Skin of body (tissue), 2 donors: ENCODE measurements around the gene ACOT13. TPM values are rescaled to one million over a fixed set of nuclear protein-coding genes. Genes with fewer than 3 reads are reported as not detected.
A peak's percentile ranks its signal among the peaks of the same experiment; 100 is the strongest.
"Not testable (repeated sequence)": the region's sequence is repeated elsewhere in the genome, so short reads cannot be mapped to it uniquely, and the experiment has no call there.

Experiments
- DNase-seq: peaks from one replicate; lab custom pipeline; 2025; lab: John Stamatoyannopoulos, UW
- total RNA-seq: library from RNA; depleted of rRNA; stranded (reverse); fragments of >200 nt; gene quantifications from one replicate; pipeline ENCODE4 v1.2.3, GENCODE V29; 2014

ACOT13 gene
- total RNA-seq, result 4.3 TPM

DNA sequence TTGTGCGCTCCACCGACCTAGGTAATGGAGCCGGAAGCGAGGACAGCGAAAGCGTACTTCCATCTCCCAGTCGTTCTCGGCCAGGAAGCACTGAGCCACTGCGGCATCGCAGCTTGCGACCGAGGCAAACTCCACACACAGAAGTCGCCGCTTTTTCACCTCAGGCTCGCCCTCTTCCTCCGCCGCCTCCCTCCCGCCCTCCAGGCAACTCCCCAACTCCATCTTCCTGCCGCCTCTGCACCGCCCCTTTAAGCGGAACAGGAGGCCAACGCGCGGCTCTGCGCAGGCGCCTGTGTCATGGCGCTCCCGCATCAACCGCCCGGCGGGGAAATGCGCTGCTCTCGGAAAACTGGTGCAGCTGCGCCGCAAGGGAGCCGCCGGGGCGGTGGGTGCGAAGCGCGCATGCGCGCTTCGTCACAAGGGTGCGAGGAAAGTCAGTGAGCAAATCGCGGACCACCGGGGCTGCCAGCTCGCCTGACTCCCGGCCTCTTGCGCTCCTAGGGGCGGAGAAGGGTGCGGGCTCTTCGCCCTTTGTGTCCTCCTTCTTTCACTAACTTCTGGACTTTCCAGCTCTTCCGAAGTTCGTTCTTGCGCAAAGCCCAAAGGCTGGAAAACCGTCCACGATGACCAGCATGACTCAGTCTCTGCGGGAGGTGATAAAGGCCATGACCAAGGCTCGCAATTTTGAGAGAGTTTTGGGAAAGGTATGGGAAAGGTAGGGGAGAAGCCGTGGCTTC is at the start of gene ACOT13, which contains the start of gene TDP2:
TSS of gene ACOT13 (plus strand) at position 437 of the 737 bp plus-strand sequence. CDS start at position 624, 187 bp downstream.
TSS of gene TDP2 (minus strand) at position 259 of the 737 bp plus-strand sequence. CDS start at position 222, 37 bp downstream.
- peak; percentile 99 for DNase-seq

DNA sequence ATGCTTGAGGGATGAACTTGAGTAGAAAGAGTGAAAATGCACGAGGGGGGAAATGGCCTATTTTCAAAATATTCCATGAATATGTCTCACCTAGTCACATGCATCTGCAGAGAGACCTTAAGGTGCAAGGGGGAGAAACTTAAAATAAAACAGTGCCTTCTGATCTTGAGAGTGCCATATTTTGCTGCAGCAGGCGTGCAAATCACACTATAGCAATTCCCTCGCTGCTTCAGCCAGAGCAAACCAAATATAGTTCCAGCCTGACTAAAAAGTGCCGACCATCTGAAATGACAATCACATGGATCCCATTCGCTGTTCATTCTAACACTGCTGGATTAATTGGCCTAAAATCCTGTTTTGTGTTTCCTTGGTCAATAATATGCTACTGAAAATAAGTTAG is 47.2 kb upstream of the ACOT13 start:
- DNase-seq, result no peak

DNA sequence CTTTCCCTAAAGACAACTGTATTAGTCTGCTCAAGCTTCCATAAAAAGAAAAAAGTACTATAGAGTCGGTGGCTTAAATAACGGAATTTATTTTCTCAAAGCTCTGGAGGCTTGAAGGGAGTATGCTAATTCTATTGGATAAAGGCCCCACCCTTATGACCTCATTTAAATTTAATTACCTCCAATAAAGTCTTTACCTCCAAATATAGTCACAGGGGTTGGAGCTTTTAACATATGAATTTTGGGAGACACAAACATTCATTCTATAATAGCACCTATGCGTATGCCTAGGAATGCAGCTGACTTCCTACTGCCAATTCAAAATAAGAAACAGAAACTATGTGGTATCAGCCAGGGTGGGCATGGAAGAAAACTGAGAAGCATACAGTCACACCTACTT is 46.2 kb upstream of the ACOT13 start:
- no peak for DNase-seq

GRCh38 chr6:24621626-24622289 is 45.1 kb upstream of the ACOT13 start:
- DNase-seq, result no peak

GRCh38 chr6:24630856-24631505 is 35.9 kb upstream of the ACOT13 start:
- no peak for DNase-seq

GRCh38 chr6:24631671-24632070 is 35.2 kb upstream of the ACOT13 start:
- no peak for DNase-seq

DNA sequence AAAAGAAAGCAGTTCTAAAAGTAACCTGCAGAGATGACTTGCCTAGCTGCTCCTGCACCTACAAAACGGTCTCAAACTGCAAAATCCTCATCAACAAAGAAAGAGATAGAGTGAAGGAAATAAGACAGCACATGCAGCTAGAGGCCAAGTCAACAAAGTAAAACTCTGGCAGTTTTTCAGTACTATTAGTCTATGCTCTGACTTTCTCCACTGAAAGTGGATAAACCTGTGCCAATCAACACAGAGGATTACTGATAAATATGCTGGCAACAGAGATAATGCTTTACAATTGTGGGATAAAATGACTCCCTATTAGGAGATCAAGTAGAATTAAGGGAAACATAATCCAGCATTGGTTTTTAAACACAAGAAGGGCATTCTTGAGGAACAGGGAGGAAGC is 34.3 kb upstream of the ACOT13 start:
- DNase-seq, result no peak

DNA sequence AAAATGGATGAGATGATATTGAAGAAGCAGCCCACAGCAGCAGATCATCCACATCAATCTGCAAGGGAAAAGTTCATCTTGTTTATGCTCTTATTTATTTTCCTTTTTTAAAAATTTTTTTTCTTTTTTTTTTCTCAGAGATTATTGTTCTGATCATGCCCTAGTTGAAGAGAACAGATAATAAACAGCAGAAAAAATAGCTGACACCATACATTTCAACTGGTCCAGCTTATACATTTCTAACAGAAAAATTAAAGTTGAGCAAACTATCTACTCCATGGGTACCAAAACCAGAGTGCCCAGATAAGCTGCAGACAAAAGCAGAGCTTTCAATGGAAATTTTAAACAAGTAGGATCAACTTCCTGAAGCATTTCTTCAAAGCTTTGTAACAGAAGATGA is 30.2 kb upstream of the ACOT13 start:
- no peak for DNase-seq

GRCh38 chr6:24640166-24640565 is 26.7 kb upstream of the ACOT13 start:
- no peak for DNase-seq

GRCh38 chr6:24640631-24641030 is 26.2 kb upstream of the ACOT13 start:
- DNase-seq, result not testable (repeated sequence)

DNA sequence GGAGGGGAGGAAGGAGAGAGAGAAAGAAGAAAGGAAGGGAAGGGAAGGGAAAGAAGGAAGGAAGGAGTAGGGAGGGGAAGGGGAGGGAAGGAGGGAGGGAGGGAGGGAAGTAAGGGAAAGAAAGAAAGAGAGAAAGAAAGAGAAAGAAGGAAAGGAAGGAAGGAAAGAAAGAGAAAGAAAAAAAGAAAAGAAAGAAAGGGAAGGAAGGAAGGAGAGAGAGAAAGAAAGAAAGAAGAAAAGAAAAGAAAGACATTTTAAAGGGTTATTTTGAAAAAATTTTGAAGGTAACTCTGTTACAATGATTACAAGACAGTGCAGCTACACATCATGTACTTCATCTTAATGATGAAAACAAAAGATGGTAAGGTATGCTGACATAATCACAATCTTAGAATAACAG is 24.8 kb upstream of the ACOT13 start:
- DNase-seq, result no peak

- DNase-seq, result no peak
Observed at GRCh38 chr6:24643920-24644319, 23.0 kb upstream of the ACOT13 start.

DNA sequence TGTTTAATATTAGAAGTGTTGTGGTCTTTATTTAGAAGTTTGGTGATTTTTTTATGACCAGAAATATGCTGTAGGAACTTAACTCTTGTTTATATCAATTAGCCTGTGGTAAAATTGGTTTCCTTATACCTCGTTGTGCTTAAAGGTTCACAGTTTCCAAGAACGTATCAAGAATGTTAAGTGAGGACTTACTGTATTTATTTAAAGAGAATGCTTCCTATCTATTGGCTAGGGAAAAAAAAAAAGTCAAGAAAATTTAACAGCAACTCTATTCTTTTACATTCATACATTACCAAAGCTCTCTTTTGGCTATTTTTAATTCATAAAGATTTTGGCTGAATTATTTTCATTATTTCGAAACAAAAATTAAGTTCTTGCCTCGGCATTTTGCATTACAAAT is 22.5 kb upstream of the ACOT13 start:
- DNase-seq, result no peak

GRCh38 chr6:24646771-24647170 is 20.1 kb upstream of the ACOT13 start:
- no peak for DNase-seq

DNA sequence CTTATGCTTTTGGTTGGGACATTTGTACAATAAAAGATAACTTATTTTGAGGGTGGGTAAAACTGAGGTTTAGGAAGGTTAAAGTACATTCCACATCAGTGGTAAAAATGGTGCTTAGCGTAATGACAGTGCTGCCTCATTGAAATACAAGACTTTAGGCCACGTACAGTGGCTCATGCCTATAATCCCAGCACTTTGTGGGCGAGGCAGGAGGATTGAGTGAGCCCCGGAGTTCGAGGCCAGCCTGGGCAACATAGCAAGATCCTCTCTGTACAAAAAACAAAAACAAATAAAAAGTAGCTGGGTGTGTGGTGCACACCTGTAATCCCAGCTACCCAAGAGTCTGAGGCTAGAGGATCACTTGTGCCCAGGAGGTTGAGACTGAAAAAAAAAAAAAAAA is 18.6 kb upstream of the ACOT13 start:
- DNase-seq, result no peak

GRCh38 chr6:24649691-24650090 is 17.2 kb upstream of the ACOT13 start:
- DNase-seq, result no peak

- DNase-seq, result no peak
Observed at GRCh38 chr6:24650365-24650764, 16.5 kb upstream of the ACOT13 start.

DNA sequence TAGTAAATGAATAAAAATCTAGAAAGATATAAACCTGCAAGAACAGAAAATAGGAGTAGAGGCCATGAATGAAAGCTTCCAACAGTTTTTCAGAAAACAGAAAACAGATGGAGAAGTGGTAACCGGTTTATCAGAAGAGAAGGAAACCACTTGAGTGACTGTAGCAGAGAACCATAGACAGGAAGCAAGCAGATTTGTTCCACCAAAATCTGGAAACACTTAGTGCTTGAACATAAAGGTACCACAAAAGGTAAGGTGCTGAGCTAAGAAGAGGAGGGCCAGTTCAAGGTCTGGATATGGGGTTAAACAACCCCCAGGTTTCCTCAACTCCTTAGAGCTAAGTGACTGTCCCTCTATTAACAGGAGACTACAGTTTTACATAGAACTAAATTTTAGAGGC is 11.7 kb upstream of the ACOT13 start:
- DNase-seq, result no peak

GRCh38 chr6:24658573-24659560 is 8.0 kb upstream of the ACOT13 start:
- no peak for DNase-seq

GRCh38 chr6:24659561-24659960 is 7.3 kb upstream of the ACOT13 start:
- no peak for DNase-seq

GRCh38 chr6:24660105-24660504 is 6.8 kb upstream of the ACOT13 start:
- DNase-seq, result no peak
